LNCaP clone FGC (cell line): Measurements from ENCODE around the gene ANK3.
"Not testable (repeated sequence)": the region's sequence is repeated elsewhere in the genome, so short reads cannot be mapped to it uniquely, and the experiment has no call there.

Experiments
- DNase-seq: peaks from one replicate; pipeline ENCODE4 v3.0.0-alpha.2; 2011; ENCODE audit warnings: low read depth
- H3K4me3 ChIP-seq: 2 replicates; pipeline ENCODE4 v1.5.1; 2011; ENCODE audit warnings: mild to moderate bottlenecking, low read depth, low read length, control low read depth
- CTCF ChIP-seq: IDR thresholded peaks from 2 replicates; pipeline ENCODE4 v1.5.1; 2012; ENCODE audit warnings: mild to moderate bottlenecking; ENCODE audit not compliant: control insufficient read depth, insufficient read depth; ENCODE audit errors: extremely low read depth

Gene ANK3

GRCh38 chr10:60042914-60043313 lies 346.8 kb downstream of the ANK3 start:
- DNase-seq = no peak
- TF ChIP-seq CTCF = no peak
- no peak overlapping the region for H3K4me3 ChIP-seq

- DNase-seq = peak; percentile 44
- H3K4me3 ChIP-seq = no peak overlapping the region
- TF ChIP-seq CTCF = no peak
Measured at GRCh38 chr10:60042262-60042661, 347.4 kb downstream of the ANK3 start.

GRCh38 chr10:60041489-60042133 lies 348.1 kb downstream of the ANK3 start:
- DNase-seq = no peak
- no peak for TF ChIP-seq CTCF
- H3K4me3 ChIP-seq = no peak overlapping the region

GRCh38 chr10:60040014-60040662 lies 349.5 kb downstream of the ANK3 start:
- DNase-seq = peak; percentile 87
- H3K4me3 ChIP-seq = no peak overlapping the region
- TF ChIP-seq CTCF = no peak

- DNase-seq = no peak
- H3K4me3 ChIP-seq = no peak overlapping the region
- no peak for TF ChIP-seq CTCF
Measured at GRCh38 chr10:60035984-60036383, 353.7 kb downstream of the ANK3 start.

- not testable (repeated sequence) for DNase-seq, H3K4me3 ChIP-seq
Measured at GRCh38 chr10:60035375-60035774, 354.3 kb downstream of the ANK3 start.

GRCh38 chr10:60032723-60033122 lies 357.0 kb downstream of the ANK3 start:
- peak; percentile 84 for DNase-seq
- peak; percentile 78 for TF ChIP-seq CTCF
- no peak overlapping the region for H3K4me3 ChIP-seq
